8988T (cell line): ENCODE measurements around the gene C1orf210.

Experiments
- DNase-seq: peaks from one replicate; pipeline ENCODE4 v3.0.0; 2011

C1orf210 gene

DNA sequence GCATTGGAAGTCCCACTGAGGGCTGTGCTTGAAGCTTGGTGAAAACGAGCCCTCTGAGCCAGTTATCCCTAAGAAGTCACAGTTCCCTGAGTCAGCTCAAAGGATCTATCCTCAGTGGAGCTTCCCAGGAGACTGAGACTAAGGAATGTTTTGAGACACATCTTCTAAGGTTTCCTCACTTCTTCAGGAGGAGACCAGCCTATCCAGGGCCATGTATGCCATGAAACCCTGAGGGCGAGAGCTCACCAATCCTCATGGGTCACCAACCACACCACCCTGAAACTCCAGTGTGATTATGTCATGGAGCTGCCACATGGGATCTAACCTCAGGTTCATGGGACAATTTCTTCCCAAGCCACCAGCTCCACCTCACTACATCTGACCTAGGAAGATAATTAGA is 7.8 kb upstream of the C1orf210 start:
- no peak for DNase-seq

DNA sequence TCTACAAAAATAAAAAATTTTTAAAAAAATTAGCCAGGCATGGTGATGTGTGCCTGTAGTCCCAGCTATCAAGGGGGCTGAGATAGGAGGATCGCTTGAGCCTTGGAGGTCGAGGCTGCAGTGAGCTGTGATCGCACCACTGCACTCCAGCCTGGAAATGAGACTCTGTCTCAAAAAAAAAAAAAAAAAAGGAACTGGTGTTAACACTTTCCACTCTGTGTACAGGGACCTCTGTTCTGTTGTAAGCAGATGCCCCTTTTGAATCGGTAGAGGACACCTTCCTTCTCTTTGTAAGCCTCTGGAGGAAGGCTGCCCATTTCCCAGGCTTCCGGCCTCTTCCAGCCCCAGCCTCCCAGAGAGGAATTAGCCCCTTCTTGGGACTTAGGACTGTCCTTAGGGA is 7.3 kb upstream of the C1orf210 start:
- DNase-seq, result no peak

DNA sequence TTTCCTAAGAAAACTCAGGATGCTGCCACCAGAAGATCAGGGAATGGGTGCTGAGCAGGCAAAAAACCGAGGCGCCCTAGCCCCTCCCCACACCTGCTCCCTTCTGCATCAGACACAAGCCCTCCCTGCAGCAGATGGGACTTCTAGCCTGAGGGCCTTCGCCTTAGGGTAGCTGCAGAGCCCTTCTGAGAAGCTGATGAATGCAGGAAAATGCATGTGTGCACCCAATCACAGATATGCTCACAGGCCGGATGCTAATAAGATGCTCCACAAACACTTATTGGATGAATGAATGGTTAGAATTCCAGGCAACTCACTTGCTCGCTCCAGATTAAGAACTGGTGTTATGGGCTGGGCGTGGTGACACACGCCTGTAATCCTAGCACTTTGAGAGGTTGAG is 6.8 kb upstream of the C1orf210 start:
- DNase-seq, result no peak

DNA sequence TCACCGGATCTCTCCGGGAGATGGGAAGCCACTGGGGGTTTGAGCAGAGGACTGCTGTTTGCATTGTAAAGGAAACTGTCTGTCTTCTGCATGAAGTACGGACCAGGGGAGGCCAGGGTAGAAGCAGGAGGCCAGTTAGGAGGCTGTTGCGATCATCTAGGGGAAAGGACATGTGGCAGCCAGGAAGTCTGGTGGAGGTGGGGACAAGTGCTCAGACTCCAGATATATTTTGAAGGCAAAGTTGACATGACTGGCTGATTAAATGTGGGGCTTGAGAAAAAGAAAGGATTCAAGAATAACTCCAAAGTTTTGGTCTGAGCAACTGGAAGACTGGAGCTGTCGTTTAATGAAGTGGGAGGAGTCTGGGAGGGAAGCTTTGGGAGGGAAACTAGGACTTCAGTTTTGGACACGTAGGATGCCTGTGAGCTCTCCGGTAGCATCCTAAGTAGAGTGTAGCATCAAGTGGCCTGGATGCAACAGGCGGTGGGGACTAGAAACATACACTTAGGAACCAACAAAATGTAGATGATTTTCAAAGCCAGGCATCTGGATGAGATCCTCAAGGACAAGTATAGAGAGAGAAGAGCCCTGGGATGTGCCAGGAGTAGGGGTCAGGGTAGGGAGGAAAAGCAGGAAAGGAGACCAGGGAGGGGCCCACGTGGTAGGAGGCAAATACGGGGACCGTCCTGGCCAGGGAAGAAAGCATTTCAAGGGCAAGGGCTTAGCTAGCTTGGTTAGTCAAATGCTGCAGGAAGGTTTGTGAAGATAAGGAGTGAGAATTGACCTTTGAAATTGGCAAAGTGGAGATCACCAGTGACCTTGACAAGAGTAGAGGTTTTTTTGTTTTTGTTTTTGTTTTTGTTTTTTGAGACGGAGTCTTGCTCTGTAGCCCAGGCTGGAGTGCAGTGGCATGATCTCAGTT is 3.7 kb upstream of the C1orf210 start:
- DNase-seq, result no peak

DNA sequence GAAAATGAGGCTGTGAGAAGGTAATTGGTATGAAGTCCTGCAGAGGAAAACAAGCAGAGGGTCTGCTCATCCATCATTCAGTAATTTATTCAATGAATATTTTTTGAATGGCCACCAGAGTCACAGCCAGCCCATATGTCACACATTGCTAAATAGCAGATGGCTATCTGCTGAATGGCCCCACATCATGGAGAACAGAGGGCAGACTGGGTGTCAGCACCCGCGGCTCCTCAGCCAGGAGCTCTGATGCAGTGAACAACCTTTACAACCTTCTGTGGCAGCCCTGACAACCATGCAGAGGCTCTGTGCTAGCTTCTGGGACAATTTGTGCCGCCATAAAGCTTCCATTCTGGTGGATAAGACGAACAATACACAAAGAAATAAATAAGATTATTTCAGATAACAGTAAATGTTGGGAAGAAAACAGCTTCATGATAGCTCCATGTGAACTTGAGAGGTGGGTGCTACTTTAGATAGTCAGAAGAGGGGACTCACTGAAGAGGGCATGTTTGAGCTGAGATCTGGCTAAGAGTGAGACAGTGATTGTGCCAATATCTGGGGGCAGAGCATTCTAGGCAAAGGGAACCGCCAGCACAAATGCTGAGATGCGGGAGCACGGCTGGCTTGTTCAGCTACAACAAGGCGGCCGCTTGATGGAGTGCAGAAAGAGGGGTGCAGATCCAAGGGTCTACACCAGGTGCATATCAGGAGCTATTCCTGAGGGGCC is 2.8 kb upstream of the C1orf210 start:
- DNase-seq, result no peak

DNA sequence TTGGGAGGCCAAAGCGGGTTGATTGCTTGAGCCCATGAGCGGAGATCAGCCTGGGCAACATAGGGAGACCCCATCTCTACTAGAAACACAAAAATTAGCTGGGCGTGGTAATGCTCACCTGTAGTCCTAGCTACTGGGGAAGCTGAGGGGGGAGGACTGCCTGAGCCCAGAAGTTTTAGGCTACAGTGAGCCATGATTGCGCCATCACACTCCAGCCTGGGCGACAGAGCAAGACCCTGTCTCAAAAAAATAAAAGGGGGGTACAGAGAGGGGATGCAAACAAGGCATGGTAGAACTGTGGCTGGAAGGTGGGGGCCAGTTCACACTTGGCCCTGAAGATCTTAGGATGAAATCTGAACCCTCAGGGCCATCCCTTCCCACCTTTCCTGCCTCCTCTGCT is 1.2 kb upstream of the C1orf210 start:
- no peak for DNase-seq

DNA sequence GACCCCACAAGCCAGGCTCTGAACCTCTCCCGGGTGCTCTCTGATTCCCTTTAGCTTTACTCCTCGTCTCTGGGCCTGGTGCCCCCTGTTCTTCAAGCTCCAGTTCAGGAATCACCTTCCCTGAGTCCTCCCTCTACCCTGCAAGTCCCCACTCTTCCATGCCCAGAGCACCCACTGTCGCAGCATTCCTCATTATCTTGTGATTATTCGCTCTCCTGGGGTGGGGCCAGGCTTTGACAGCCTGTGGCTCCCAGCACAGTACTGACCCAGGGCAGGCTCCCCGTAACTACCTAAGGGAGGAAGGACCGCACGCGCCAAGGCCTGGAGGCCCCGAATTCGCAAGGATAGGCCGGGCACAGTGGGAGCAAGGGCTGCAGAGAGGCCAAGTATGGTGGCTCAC is 734 bp upstream of the C1orf210 start:
- DNase-seq, result no peak

DNA sequence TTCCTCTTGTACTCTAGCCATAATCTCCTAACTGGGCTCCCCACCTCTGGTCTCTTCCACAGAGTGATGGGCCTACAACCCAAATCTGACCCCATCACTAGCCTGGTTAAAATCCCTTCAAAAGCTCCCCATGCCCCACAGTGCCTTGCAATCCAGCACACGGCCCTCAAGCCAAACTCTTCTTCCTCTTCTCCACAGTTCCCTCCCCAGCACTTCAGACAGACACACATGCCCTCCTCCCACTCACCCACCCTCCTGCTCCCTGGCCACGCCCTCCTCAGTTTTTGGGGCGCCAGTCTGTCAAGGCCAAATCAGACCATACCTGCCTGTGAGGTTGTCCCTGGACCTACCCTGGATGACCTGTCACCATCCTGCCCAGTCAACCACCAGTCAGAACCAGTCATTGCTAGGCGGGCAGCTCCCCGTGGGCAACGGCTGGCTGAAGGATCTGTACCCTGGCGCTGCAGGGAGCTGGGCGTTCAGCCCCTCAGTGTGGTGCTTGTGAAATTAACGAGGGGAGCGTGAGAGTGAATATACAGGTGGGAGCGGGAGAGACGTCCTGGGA is 753 bp downstream of the C1orf210 start:
- DNase-seq, result no peak

DNA sequence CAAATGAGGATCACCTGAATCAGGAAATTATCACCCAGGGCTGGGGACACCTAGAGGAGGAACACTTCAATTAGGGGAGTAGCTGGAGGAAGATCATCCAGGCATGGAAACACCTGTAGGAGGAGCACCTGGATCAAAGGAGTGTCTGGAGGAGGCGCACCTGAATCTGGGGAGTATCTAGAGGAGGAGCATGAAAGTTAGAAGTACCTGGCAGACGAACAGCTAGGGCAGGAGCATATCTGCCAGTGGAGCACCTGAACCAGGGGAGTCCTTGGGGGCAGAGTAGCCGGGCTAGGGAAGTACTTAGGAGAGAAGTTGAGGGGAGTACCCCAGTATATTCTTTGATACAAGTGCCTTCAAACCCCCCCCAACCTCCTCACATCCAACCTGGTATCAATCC is 1.3 kb downstream of the C1orf210 start:
- DNase-seq, result no peak

DNA sequence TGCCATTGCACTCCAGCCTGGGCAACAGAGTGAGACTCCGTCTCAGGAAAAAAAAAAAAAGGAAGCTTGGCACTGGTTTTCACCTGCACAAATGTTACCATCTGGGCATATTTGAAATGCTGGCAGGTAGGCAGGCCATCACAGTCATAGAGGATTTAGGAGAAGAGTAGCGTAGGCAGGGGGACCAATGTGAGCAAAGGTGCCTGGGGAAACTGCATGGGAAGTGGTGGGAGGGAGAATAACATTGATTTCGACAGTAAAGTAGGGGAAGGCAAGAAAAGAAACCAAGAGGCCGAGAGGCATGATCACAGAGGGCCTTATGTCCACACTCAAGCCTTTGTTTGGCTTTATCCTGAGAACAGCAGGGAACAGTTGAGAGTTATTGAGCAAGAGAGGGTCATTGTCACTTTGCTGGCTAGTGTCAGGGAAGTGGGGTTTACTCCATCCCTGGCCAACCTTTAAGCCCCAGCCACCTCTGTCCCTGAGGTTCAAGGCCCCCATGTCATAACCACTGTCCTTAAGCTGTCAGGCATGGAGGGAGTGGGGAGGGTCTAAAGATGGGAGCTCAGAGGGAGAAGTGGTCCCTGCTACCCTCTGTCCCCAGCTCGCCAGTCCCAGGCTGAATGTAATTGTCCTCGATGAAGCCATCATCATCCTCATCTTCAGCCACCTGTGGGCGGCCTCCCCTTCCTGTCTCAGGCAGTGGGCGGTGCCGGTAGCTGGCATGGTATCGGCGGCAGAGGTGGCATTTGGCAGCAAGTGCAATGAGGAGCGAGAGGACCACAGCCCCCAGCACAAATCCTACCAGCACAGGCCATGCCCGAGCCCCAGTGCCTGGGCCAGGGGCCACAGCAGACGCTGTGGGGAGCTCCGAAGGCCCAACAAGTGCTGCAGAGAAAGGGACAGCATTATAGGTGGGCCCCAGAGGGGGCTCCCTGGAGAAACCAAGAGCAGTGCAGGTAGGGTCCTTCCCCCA is 2.9 kb downstream of the C1orf210 start:
- DNase-seq, result peak; percentile 2

DNA sequence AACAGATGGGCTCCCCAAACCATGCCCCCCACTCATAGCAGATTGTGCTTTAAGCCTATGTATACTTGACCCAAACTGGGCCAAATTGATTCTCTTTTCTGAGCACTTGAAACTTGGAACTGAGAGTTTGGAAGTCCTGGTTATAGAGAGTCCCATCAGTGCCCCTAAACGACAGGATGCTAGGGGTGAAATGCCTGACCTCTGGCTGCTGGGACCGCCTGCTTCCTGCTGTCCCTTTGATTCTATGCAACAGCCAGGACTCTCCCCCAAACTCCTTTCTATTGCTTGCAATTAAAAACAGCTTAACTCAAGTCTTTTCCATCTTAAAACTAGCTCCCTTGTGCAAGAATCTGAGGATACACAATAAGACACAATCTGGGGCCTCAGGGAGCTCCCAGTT is 4.7 kb downstream of the C1orf210 start:
- no peak for DNase-seq

DNA sequence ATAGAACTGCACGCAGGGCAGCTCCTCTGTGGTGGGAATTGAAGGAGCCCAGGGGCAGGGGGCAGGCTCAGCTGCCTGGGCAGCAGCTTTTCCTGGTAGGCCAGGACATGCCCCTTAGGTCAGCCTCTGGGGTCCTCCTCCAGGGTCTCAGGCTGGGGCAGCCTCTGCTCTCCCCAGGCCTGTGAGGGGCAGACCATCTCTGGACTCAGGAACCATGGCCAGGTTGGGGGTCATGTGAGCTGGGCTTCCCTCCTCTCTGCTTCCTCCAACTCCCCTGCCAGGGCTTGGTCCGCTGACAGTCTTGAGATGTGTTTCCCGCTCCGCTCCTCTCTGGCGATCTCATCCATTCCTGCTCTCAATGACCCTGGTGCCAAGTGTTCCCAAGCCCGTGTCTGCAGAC is 5.7 kb downstream of the C1orf210 start:
- DNase-seq, result no peak

DNA sequence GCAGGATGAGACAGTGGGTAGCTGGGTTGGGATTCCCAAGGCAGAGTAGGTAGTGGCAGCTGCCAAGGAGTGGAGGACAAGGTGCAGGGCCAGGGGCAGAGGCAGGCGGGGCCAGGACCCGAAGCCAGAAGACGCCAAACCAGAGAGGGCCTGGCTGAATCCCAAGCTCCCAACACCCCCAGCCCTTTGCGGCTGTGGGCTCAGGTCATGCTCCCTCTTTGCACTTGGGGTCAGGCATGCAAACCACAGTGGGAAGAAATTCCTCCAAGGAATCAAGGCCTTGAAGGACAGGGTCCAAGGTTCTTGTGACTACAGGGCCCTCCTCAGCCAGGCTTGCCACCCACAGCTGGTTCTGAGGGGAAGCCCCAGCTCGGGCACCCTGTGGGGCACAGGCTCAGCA is 6.2 kb downstream of the C1orf210 start:
- no peak for DNase-seq

DNA sequence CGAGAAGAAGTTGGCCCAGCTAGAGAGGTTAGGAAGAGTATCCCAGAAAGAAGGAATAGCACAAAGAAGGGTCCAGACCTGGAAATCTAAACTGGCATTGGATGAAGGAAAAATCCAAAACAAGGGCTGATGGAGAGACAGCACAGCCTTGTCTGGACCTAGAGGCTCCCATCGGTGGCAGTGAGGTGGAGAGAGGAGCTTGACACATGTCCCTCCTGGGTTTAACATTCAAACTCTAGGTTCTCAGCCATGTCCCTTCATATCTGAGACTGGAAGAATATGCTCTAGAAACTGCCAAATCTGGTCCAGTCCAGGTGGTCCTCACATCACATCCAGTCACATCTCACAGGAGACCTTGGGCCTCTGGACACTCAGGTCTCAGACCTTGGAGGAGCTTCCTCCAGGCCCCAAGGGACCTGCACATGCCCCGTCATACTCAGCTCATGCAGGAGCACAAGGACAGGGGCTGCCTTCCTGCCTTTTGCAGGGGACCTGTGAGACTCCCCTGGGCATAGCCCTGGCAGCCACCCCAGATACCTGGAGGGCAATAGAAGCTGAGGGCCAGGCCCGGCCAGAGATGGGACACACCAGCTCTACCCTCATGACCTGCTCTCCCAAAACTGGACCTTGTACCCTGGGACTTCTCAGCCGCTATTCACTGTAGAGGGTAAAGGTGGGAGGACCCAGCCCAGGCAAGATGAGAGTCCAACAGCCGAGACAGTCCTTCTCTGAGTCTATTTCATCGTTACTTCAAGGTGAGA is 8.1 kb downstream of the C1orf210 start:
- no peak for DNase-seq

DNA sequence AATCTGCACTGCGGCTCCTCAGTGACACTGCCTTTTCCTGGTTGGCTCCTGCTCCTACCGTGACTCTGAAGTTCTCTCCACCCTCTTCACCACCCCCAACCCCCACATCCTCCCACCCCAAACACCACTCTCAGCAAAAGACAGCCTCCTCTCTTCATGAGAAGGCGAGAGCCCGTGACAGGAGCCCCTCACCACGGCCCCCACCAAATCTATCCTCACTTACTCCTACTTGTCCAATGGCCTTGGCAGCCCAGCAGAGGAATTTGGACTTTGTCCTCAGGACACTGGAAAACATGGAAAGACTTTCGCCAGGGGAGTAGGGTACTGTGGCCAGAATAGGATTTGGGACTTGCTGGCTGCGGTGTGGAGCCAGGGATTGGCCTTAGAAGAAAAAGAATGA is 8.7 kb downstream of the C1orf210 start:
- no peak for DNase-seq

DNA sequence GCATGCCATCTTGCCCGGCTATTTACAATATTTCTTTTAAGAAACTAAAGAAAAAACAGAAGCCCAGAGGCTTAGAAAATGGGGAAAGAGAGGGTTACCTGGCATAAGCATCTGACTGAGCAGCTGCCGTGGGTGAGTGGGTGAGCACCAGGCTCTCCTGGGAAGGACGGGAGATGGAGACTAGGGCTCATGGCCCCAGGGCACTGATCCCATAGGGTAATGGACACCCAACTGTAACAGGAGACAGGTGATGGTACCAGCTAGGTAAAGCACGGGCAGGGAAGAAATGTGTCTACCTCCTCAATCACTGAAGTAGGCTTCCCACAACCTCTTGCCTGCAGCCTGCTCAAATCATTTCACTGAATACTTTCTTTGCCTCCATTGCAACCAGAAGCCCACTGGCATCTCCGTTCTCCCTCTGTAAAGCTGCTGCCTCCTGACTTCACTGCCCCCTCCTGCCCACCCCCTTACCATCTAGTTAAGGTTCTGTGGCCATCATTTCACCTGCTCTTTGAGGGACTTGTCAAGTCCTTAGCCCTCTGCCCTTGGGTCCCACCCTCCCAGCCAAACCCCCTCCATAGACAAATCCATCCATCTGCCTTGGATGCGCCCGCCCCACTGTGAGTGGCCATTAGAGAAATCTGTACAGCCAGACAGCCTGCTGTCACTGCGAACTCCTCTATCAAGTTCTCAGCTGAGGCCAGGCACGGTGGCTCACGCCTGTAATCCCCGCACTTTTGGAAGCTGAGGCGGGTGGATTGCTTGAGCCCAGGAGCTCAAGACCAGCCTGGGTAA is 9.4 kb downstream of the C1orf210 start:
- no peak for DNase-seq

DNA sequence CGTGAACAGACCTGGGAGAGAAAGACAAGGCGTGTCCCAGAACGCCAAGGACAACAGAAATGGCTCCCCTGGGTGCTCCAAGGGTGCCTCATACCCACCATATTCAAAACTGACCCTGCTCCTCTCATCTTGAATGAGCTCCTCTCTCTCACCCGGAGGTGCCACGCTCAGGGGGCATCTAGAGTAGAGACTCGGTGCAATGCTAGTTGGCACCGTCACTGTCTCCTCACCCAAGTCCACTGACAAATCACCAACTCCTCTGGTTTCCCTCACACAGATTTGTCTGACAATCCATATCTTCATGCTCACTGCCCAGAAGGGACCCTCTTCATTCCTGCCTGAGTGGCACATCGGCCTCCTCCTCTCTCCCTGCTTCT is 10.6 kb downstream of the C1orf210 start:
- DNase-seq, result no peak

DNA sequence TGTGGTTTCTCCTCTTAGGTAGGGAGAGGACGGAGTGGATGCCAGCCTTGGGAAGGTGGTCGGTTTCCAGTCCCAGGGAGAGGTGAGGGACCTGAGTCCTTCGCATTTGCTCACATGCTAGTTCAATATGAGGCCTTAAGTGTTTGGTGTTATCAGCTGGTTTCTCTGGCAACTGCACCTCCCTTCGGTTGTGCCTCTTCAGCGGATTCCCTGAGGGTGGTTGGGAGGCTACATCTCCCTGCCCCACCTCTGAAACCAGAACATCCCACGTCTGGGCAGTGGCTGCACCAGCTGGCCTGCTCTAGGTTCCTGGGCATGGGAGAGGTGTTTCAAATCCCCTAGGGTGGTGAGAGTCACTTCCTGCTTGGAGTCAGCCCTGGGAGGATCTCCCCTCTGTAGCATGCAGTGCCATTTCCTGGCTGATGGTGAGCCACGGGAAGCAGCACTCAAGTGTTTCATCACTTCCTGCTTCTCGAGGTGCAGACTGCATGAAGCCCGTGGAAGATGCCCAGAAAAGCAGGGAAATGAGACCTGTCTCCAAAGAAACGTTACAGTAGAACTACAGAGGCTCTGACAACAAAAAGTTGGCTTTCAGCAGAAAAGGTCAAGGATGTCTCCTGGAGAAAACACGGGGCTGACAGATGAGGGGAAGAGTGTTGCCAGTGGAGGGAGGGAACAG is 11.1 kb downstream of the C1orf210 start:
- DNase-seq, result peak; percentile 62

DNA sequence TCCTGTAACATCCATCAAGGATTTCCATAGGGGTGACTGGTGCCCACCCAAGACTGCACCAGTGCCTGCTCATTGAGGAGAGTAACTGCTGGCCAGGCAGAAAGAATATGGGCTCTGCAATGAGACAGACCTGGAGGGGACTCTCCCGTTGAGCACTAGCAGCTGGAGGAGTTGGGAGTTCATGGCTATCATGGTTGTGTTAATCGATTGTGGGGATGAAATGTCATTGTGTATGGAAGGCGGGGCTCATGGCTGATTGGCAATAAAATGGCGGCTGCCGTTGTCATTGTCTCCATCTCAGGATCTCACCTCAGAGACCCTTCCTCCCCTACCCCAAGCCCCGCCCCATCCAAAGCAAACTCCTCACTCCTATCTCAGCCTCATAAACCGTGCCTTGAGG is 11.7 kb downstream of the C1orf210 start:
- no peak for DNase-seq
